GM12864 (cell line): Measurements from ENCODE around the gene GPC5.

ENCODE experiments used
- DNase-seq: peaks from one replicate; pipeline ENCODE4 v3.0.0-alpha.2; 2011; ENCODE audit warnings: low read depth
- H3K4me3 ChIP-seq: 2 replicates; pipeline ENCODE4 v1.5.1; 2011; ENCODE audit warnings: mild to moderate bottlenecking, low read depth, low read length, control low read depth
- CTCF ChIP-seq: IDR thresholded peaks from 2 replicates; pipeline ENCODE4 v1.5.1; 2011; ENCODE audit warnings: low read depth, mild to moderate bottlenecking, moderate library complexity, low read length, control low read depth, inconsistent platforms; ENCODE audit errors: missing control alignments

GPC5 gene

GRCh38 chr13:91657283-91657682 lies 258.9 kb downstream of the GPC5 start:
- TF ChIP-seq CTCF = no peak
- DNase-seq = no peak
- H3K4me3 ChIP-seq = no peak overlapping the region

DNA sequence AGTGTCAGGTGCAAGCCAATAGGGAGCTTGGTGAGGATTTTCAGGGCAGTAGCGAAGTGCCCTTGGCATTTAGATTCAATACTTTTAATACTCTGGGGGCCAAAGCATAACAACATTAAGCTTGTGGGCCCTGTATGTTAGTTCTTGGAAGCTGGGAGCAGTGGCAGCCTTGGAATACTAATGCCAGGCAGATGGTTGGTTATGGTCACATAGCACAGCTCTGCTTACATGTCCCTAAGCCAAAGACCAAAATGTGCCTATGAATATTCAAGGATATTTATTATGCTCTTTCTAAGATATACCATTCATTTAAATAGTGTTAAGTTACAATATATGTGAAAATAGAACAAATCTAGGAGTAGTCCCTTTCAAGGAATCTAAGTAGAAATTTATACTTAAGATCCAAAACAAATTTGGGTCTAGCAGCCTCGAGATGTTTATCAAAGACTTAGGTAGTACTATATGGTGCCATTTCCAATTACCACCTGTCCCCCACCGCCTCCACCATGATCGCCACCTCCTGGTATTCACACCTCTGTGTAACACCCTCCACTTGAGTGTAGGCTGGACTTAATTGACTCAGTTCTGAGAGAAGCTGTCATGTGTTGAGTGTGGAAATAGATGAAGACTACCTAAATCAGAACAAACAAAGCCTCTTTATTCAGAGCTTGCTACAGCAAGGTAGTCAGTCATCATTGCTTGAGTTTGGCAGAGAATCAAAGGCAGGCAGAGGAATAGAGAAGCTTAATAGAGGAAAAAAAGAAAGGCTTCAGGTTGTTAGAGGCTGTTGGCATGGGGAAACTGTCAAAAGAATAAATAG lies 261.0 kb downstream of the GPC5 start:
- TF ChIP-seq CTCF = no peak
- no peak for DNase-seq
- no peak overlapping the region for H3K4me3 ChIP-seq

GRCh38 chr13:91660076-91660415 lies 261.6 kb downstream of the GPC5 start:
- H3K4me3 ChIP-seq = no peak overlapping the region
- no peak for TF ChIP-seq CTCF
- no peak for DNase-seq

DNA sequence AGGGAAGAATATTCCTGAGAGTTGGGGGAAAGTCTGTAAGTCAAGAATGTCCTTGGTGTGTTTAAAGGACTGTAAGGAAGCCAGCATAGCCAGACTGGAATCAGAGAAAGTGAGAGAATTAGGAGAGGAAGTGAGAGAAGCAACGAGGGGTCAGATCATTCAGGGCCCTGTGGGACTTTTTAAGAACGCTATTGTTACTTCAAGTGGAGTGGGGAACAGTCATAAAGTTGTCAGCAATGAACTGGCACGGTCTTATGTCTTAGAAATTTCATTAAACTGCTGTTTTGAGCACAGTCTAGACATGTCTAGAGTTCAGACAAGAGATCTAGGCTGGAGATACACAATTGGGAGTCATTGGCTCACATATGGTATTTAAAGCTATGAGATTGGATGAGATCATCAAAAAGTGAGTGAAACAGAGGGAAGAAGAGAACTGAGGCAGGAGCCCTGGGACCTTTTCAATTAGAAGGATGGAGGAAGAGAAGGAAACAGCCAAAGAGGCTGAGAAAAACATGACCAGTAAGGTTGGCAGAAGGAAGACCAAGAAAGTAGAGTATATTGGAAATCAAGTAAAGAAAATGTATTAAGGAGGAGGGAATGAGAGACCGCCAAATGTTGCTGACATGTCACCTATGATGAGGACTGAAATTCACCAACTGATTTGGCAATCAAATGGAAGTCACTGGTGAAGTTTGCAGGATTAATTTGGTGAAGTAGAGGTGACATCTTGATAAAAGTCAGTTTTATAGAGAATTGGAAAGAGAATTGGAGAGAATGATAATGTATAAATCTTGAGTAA lies 263.5 kb downstream of the GPC5 start:
- no peak overlapping the region for H3K4me3 ChIP-seq
- DNase-seq = no peak
- no peak for TF ChIP-seq CTCF

DNA sequence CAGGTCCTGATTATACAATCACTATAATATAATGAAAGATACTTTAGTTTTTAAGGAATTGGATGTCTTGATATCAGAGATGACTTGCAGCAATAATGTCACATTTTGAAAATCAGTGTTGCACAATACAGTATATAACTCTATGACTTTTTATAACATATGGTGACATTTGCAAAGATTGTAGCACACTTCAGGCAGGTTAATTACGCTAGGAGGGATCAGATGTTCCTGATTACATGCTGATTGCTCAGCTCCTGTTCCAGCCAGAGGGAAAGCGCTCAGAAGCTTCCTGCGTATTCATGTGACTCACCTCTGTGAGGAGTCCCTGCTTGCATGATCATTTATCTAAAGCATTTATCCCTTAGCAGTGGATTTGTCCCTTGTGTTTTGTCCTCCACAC lies 265.6 kb downstream of the GPC5 start:
- no peak overlapping the region for H3K4me3 ChIP-seq
- no peak for DNase-seq
- TF ChIP-seq CTCF = no peak

- no peak for DNase-seq
- H3K4me3 ChIP-seq = no peak overlapping the region
- TF ChIP-seq CTCF = no peak
Measured at GRCh38 chr13:91667486-91667885, 269.1 kb downstream of the GPC5 start.
